ENCODE data around the gene PLA2G6.

The PLA2G6 gene

DNA sequence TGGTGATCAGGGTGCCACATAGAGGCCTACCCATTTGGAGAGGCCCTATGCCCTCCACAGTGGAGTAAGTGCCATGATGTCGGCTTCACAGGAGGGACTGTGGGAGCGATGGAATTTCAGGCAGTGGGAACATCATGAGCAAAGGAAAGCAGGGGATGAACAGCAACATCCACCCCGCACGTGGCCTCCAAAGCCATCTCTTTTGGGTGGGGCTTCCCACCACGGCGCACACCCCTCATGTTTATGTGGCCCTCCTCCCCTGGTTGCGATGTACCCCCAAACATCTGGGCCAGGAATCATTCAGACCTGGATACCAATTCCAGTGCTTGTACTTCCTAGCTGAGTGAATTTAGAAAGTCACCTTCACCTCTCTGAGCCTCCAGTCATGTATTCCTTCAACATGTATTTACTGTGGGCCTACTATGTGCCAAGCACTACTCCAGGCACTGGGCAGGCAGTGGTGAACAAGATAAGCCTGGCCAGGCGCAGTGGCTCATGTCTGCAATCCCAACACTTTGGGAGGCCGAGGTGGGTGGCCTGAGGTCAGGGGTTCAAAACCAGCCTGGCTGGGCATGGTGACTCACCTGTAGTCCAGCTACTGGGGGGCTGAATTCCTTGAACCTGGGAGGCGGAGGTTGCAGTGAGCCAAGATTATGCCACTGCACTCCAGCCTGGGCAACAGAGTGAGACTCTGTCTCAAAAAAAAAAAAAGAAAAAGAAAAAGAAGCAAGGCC is 18.4 kb upstream of the PLA2G6 start:
- H3K27ac ChIP-seq (ENCODE audit: poor library complexity, severe bottlenecking) = no peak overlapping the region

DNA sequence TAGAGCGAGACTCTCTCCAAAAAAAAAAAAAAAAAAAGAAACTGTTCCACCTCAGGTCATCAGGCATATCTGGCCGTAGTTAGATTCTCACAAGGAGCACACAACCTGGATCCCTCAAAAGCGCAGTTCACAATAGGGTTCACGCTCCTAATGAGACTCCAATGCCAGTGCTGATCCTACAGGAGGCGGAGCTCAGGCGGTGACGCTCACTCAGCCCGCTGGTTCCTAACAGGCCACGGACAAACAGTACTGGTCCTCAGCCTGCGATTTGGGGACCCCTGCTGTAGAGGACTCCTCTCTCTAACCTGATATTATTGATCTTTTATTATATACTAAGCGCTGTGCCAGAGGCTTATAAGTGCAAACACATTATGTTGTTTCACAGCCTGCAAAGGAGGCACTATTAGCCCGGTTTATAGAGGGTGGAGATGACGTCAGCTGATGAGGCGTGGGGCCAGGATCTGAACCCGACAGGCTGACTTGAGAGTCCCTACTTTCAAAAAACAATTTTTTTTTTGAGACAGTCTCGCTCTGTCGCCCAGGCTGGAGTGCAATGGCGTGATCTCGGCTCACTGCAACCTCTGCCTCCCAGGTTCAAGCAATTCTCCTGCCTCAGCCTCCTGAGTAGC is 15.3 kb upstream of the PLA2G6 start:
- H3K27me3 ChIP-seq (ENCODE audit: insufficient read depth, poor library complexity, severe bottlenecking) = no peaks in the 10 kb centered on the region
- no peaks in the 10 kb centered on the region for H3K4me1 ChIP-seq (ENCODE audit: insufficient read depth, poor library complexity, severe bottlenecking)
- TF ChIP-seq, protein P1, sequence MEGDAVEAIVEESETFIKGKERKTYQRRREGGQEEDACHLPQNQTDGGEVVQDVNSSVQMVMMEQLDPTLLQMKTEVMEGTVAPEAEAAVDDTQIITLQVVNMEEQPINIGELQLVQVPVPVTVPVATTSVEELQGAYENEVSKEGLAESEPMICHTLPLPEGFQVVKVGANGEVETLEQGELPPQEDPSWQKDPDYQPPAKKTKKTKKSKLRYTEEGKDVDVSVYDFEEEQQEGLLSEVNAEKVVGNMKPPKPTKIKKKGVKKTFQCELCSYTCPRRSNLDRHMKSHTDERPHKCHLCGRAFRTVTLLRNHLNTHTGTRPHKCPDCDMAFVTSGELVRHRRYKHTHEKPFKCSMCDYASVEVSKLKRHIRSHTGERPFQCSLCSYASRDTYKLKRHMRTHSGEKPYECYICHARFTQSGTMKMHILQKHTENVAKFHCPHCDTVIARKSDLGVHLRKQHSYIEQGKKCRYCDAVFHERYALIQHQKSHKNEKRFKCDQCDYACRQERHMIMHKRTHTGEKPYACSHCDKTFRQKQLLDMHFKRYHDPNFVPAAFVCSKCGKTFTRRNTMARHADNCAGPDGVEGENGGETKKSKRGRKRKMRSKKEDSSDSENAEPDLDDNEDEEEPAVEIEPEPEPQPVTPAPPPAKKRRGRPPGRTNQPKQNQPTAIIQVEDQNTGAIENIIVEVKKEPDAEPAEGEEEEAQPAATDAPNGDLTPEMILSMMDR (IDR thresholded peaks at IDR 0.05; ENCODE audit: poor library complexity, severe bottlenecking) = no peak
- H3K9me3 ChIP-seq (ENCODE audit: severe bottlenecking) = no peaks in the 10 kb centered on the region
- DNase-seq (ENCODE audit: low spot score) = no peak
- no peak overlapping the region for H3K4me3 ChIP-seq (ENCODE audit: severe bottlenecking)
- H3K36me3 ChIP-seq (ENCODE audit: low read depth) = no peaks in the 10 kb centered on the region
- H3K27ac ChIP-seq (ENCODE audit: poor library complexity, severe bottlenecking) = no peak overlapping the region
- ATAC-seq (ENCODE audit: low read depth) = no peak

More for the DNA sequence above, 18.4 kb upstream of the PLA2G6 start:
- Histone ChIP-seq H3K9me3 (ENCODE audit: severe bottlenecking) (no peaks in the 10 kb centered on the region), H3K27me3 (ENCODE audit: insufficient read depth, poor library complexity, severe bottlenecking) (no peaks in the 10 kb centered on the region), H3K4me3 (ENCODE audit: severe bottlenecking) (no peak overlapping the region), H3K4me1 (ENCODE audit: insufficient read depth, poor library complexity, severe bottlenecking) (peaks cover 7% of the 10 kb centered on the region), H3K36me3 (ENCODE audit: low read depth) (0 out of 2 replicates have a peak, but pooled peaks cover 3% of the 10 kb centered on the region)
- TF ChIP-seq, protein P1 (IDR thresholded peaks at IDR 0.05; ENCODE audit: poor library complexity, severe bottlenecking) = no peak
- DNase-seq (ENCODE audit: low spot score) = no peak
- no peak for ATAC-seq (ENCODE audit: low read depth)

DNA sequence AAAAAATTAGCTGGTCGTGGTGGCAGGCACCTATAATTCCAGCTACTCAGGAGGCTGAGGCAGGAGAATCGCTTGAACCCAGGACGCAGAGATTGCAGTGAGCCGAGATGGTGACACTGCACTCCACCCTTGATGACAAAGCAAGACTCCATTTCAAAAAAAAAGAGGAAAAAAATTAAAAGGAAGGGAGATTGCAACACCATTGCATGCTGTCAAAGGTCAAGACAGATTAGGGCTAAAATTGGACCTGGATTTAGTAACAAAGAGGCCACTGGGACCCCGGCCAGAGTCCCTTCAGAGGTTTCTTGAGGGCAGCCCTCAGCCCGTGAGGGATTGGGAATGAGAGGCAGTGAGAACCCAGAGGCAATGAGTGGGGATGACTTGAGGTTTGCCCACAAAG is 11.9 kb upstream of the PLA2G6 start:
- DNase-seq (ENCODE audit: low spot score) (no peak), ATAC-seq (ENCODE audit: low read depth) (no peak)
- Histone ChIP-seq H3K27me3 (ENCODE audit: insufficient read depth, poor library complexity, severe bottlenecking) (no peaks in the 10 kb centered on the region), H3K9me3 (ENCODE audit: severe bottlenecking) (no peaks in the 10 kb centered on the region), H3K36me3 (ENCODE audit: low read depth) (no peaks in the 10 kb centered on the region), H3K27ac (ENCODE audit: poor library complexity, severe bottlenecking) (no peak overlapping the region), H3K4me3 (ENCODE audit: severe bottlenecking) (no peak overlapping the region), H3K4me1 (ENCODE audit: insufficient read depth, poor library complexity, severe bottlenecking) (no peaks in the 10 kb centered on the region)
- TF ChIP-seq, protein P1 (IDR thresholded peaks at IDR 0.05; ENCODE audit: poor library complexity, severe bottlenecking) = no peak

DNA sequence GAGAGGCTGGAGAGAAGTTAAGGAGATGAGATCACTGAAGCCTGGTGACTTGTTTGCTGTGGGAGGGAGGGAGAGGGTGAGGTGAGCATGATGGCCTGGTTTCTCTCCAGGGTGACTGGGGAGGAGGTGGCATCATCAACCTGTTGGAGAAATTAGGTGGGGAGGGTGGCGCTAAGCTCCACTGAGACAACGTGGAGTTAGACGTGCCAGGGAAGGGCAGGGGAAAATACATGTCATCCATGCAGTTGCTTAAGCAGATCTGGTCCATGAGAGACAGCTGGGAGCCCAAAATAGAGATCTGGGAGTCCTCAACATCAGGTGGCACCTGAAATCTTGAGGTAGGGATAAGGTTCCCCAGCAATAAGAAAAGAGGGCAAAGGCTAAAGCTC is 10.8 kb upstream of the PLA2G6 start:
- Histone ChIP-seq H3K4me1 (ENCODE audit: insufficient read depth, poor library complexity, severe bottlenecking) (no peaks in the 10 kb centered on the region), H3K36me3 (ENCODE audit: low read depth) (no peaks in the 10 kb centered on the region), H3K4me3 (ENCODE audit: severe bottlenecking) (no peak overlapping the region), H3K9me3 (ENCODE audit: severe bottlenecking) (no peaks in the 10 kb centered on the region), H3K27ac (ENCODE audit: poor library complexity, severe bottlenecking) (no peak overlapping the region), H3K27me3 (ENCODE audit: insufficient read depth, poor library complexity, severe bottlenecking) (no peaks in the 10 kb centered on the region)
- ATAC-seq (ENCODE audit: low read depth) = no peak
- TF ChIP-seq, protein P1 (IDR thresholded peaks at IDR 0.05; ENCODE audit: poor library complexity, severe bottlenecking) = no peak
- no peak for DNase-seq (ENCODE audit: low spot score)
